HG02938 (cell line): ENCODE measurements around the gene DOCK4.
"Not testable (repeated sequence)": the region's sequence is repeated elsewhere in the genome, so short reads cannot be mapped to it uniquely, and the experiment has no call there.

Experiments used
- ATAC-seq: cut with Tn5 transposase; IDR thresholded peaks from one replicate; pipeline ENCODE4 v1.9.1; 2021; ENCODE audit warnings: mild to moderate bottlenecking, moderate library complexity; ENCODE audit not compliant: unreplicated experiment

DOCK4 gene

GRCh38 chr7:112136271-112137008, 69.8 kb downstream of the DOCK4 start:
- ATAC-seq = no peak

GRCh38 chr7:112135815-112136214, 70.4 kb downstream of the DOCK4 start:
- no peak for ATAC-seq

GRCh38 chr7:112134039-112134438, 72.2 kb downstream of the DOCK4 start:
- no peak for ATAC-seq

GRCh38 chr7:112133328-112133727, 72.9 kb downstream of the DOCK4 start:
- ATAC-seq = no peak

DNA sequence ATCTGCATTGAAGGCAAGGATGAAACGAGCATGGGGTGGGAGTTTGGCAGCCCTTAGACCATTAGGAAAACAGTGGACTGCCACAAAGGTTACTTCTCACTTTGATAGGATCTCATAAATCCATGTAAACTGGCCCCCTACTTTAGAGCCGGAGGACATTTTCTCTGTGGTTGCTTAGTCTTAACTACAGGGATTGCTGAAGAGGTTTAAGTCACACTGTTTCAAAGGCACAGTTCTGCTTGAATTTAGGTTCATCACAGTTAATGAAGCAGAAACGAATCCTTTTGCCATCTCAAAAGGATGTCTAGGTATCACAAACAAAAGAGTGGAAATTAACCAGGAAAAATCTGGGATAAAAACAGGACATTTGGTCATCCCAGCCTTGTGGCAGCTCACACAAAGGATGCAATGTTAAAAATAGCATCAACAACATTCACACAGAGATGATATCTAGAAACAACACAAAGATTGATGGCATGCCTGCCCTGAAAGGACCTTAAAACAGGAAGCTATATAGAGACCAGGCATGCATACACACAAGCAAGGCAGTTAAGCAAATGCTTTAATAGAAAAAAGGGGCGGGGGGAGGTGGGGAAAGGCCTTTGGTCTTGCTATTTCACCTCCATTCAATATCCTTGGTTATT, 74.0 kb downstream of the DOCK4 start:
- no peak for ATAC-seq

- ATAC-seq = no peak
Observed at GRCh38 chr7:112130729-112131410, 75.3 kb downstream of the DOCK4 start.

DNA sequence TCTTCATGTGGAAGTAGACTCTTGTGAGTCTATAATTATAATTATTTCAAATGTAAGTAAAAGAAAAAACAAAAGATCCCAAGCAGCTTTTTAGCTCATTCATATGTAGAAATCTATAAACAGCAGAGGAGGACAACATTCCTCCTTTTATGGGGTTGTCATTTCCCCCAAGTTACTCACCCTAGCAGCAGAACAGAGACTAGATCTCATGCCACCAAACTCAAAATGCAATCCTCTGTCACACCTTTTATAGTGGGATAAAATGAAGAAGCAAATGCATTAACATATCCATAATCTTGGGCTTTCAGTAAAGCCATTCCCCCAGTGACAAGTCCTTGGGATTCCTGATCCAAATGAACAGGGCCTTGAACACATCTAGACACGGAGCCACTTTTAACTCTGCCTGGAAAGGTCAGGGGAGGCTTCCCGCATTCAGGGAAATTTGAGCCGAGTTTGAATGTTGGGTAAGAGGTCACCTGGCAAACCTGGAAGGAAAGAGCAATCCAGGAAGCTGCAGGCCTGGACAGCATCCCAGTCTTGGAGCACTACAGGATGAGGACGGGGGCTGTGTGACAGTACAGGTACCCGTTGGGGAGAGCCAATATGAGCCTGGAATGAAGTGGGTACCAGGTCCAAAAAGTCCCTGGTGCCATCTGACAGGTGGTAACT, 76.4 kb downstream of the DOCK4 start:
- no peak for ATAC-seq

DNA sequence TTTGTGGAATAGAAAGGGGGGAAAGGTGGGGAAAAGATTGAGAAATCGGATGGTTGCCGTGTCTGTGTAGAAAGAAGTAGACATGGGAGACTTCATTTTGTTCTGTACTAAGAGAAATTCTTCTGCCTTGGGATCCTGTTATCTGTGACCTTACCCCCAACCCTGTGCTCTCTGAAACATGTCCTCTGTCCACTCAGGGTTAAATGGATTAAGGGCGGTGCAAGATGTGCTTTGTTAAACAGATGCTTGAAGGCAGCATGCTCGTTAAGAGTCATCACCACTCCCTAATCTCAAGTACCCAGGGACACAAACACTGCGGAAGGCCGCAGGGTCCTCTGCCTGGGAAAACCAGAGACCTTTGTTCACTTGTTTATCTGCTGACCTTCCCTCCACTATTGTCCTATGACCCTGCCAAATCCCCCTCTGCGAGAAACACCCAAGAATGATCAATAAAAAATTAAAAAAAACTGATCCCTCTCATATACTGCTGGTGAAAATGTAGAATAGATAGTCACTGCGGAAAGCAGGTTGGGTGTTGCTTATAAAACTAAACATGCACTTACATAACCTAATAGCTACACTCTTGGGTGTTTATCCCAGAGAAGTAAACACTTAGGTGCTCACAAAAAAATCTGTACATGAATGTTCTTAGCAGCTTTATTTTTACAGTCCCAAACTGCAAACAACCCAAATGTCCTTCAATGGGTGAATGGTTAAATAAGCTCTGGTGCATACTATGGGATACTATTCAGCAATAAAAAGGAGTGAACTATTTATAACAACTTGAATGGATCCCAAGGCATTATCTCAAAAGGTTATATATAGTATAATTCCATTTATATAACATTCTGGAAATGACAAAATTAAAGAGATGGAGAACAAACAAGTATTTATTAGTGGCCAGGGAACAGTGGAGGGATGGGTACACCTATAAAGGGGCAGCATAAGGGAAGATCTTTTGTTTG, 77.5 kb downstream of the DOCK4 start:
- not testable (repeated sequence) for ATAC-seq

GRCh38 chr7:112128041-112128440, 78.2 kb downstream of the DOCK4 start:
- not testable (repeated sequence) for ATAC-seq

- ATAC-seq = no peak
Observed at GRCh38 chr7:112125250-112125649, 80.9 kb downstream of the DOCK4 start.

- ATAC-seq = no peak
Observed at GRCh38 chr7:112124061-112124766, 82.0 kb downstream of the DOCK4 start.

GRCh38 chr7:112122798-112123197, 83.4 kb downstream of the DOCK4 start:
- no peak for ATAC-seq

DNA sequence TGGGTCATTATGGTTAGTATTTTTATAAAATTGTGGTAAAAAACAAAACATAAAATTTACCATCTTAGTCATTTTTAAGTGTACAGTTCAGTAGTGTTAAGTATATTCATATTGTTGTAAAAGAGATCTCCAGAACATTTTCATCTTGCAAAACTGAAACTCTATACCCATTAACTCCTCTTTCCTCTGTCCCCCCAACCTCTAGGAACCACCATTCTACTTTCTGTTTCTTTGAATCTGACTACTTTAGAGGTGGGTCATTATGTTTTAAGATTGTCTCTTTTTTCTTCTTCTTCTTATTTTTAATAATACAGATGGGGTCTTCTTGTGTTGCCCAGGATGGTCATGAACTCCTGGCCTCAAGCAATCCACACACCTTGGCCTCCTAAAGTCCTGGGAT, 84.1 kb downstream of the DOCK4 start:
- ATAC-seq = peak; percentile 69

DNA sequence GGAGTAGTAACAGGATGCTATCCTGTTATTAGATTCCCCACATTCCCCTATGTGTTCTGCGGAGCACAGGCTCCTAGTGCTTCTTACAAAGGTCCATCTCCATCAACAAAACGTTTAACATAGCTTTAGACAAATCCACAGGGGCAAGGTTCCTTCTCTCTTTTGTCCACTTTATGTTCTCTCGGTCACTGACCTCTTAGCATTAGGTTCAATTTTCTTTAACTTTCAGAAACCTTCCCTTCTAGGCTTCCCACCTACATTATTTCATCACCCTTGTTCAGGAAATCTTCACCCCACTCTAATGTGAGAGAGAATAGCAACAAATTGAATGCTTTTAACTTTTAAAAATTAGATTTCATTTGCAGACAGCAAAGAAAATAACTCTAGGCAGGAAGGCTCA, 84.9 kb downstream of the DOCK4 start:
- ATAC-seq = no peak

GRCh38 chr7:112120696-112121217, 85.4 kb downstream of the DOCK4 start:
- ATAC-seq = no peak

- no peak for ATAC-seq
Observed at GRCh38 chr7:112118581-112119566, 87.3 kb downstream of the DOCK4 start.

DNA sequence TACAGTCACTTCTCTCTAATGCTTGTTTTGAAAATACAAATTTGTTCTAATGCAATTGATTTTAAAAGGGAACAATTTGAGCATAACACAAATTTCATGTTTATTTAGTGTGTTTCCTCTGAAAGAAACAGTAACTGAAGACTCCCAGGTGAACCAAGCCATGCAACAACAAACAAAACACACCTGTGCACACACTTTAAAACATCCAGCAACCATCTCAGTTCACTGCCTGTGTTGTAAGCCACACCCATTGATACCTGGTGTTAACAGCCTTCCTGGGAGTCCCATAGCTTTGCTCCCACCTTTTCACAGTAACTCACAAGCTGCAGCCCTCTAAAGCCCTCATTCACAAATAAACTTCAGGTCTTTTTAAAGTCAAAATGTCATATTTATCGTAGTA, 89.3 kb downstream of the DOCK4 start:
- ATAC-seq = no peak

GRCh38 chr7:112116358-112116757, 89.8 kb downstream of the DOCK4 start:
- no peak for ATAC-seq
